Lower leg skin (tissue), 3 donors: Measurements from ENCODE around the gene JPH3.

ENCODE experiments used
- POLR2A ChIP-seq, 2 donors: fragments of 450-650 bp; IDR thresholded peaks; one replicate each; pipeline ENCODE4 v1.6.1; 2016 to 2017; ENCODE audit warnings: antibody characterized with exemption in 2 of 2, mild to moderate bottlenecking in 1 of 2, moderate library complexity in 1 of 2
- TF ChIP-seq, protein P1 (sequence below), 3 donors: fragments of 450-650 bp; IDR thresholded peaks; one replicate each; pipeline ENCODE4 v1.5.1; 2016; ENCODE audit warnings: antibody characterized with exemption in 3 of 3, mild to moderate bottlenecking in 3 of 3, moderate library complexity in 2 of 3

DNA sequence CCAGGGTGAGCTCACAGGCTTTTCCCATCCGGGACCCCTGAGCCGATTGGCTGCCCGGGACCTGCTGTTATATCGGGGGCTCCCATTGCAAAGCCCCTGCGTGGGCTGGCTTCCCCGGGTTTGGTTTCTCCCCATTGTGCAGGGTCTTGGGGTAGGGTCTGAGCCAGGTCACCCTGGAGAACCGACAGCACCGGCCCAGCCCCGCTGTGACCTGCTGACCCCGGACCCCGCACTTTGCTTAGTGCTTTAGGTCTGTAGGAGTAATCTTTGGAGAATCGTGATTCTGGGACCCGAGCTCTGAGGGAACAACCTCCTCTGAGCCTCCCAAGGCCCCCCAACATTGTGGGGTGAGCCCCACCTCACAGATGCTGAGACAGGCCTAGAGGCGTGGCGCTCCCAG is 62.9 kb downstream of the JPH3 start:
- TF ChIP-seq, protein P1, sequence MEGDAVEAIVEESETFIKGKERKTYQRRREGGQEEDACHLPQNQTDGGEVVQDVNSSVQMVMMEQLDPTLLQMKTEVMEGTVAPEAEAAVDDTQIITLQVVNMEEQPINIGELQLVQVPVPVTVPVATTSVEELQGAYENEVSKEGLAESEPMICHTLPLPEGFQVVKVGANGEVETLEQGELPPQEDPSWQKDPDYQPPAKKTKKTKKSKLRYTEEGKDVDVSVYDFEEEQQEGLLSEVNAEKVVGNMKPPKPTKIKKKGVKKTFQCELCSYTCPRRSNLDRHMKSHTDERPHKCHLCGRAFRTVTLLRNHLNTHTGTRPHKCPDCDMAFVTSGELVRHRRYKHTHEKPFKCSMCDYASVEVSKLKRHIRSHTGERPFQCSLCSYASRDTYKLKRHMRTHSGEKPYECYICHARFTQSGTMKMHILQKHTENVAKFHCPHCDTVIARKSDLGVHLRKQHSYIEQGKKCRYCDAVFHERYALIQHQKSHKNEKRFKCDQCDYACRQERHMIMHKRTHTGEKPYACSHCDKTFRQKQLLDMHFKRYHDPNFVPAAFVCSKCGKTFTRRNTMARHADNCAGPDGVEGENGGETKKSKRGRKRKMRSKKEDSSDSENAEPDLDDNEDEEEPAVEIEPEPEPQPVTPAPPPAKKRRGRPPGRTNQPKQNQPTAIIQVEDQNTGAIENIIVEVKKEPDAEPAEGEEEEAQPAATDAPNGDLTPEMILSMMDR (IDR thresholded peaks at IDR 0.05): no peak
- no peak for TF ChIP-seq POLR2A (IDR thresholded peaks at IDR 0.05)
